HG03575 (cell line): ENCODE measurements around the gene DHCR24.

Source experiments
- ATAC-seq: cut with Tn5 transposase; IDR thresholded peaks from one replicate; pipeline ENCODE4 v1.9.1; 2021; ENCODE audit not compliant: unreplicated experiment, insufficient number of reproducible peaks, low FRiP score; ENCODE audit errors: extremely low read depth

Gene DHCR24

GRCh38 chr1:54850069-54850730 is 36.8 kb downstream of the DHCR24 start:
- no peak for ATAC-seq

- no peak for ATAC-seq
Observed at GRCh38 chr1:54849219-54850068, 37.6 kb downstream of the DHCR24 start.

GRCh38 chr1:54848134-54848948 is 38.7 kb downstream of the DHCR24 start:
- no peak for ATAC-seq

GRCh38 chr1:54846716-54847284 is 40.2 kb downstream of the DHCR24 start:
- ATAC-seq: no peak

GRCh38 chr1:54846301-54846700 is 40.7 kb downstream of the DHCR24 start:
- no peak for ATAC-seq

GRCh38 chr1:54845772-54846171 is 41.2 kb downstream of the DHCR24 start:
- ATAC-seq: no peak

- no peak for ATAC-seq
Observed at GRCh38 chr1:54844564-54844963, 42.4 kb downstream of the DHCR24 start.

- no peak for ATAC-seq
Observed at GRCh38 chr1:54843449-54843848, 43.5 kb downstream of the DHCR24 start.

- no peak for ATAC-seq
Observed at GRCh38 chr1:54842963-54843362, 44.0 kb downstream of the DHCR24 start.

GRCh38 chr1:54842206-54842915 is 44.6 kb downstream of the DHCR24 start:
- no peak for ATAC-seq

GRCh38 chr1:54839824-54840223 is 47.2 kb downstream of the DHCR24 start:
- ATAC-seq: no peak

- ATAC-seq: no peak
Observed at GRCh38 chr1:54838565-54839180, 48.3 kb downstream of the DHCR24 start.

- ATAC-seq: no peak
Observed at GRCh38 chr1:54837002-54837853, 49.8 kb downstream of the DHCR24 start.

GRCh38 chr1:54836594-54836993 is 50.4 kb downstream of the DHCR24 start:
- ATAC-seq: no peak

- ATAC-seq: no peak
Observed at GRCh38 chr1:54835970-54836369, 51.0 kb downstream of the DHCR24 start.

- ATAC-seq: no peak
Observed at GRCh38 chr1:54835131-54835898, 51.7 kb downstream of the DHCR24 start.

GRCh38 chr1:54834007-54834541 is 52.9 kb downstream of the DHCR24 start:
- ATAC-seq: no peak
